AG04450 (cell line): Measurements from ENCODE around the gene CDCP1. TPM values are rescaled to one million over a fixed set of nuclear protein-coding genes. Genes with fewer than 3 reads are reported as not detected.
A peak's percentile ranks its signal among the peaks of the same experiment; 100 is the strongest.

Experiments used
- CTCF ChIA-PET: fragments of 300-600, 350-600 bp; formaldehyde crosslinking; extraction: SDS; loops from one replicate; lab custom pipeline; 2022; ENCODE audit warnings: antibody characterized with exemption, inconsistent platforms; lab: Charles Lee
- POLR2A ChIA-PET: fragments of 350-600 bp; formaldehyde crosslinking; extraction: SDS; loops from one replicate; lab custom pipeline; 2021; ENCODE audit warnings: antibody characterized with exemption, inconsistent platforms; lab: Yijun Ruan, JAX
- DNase-seq: peaks from one replicate; pipeline ENCODE4 v3.0.0-alpha.2; 2011; ENCODE audit warnings: low read depth, low spot score
- H3K27ac ChIP-seq: one replicate; pipeline ENCODE4 v1.5.1; 2012; ENCODE audit warnings: low read depth, low read length, control low read depth
- H3K27me3 ChIP-seq: one replicate; pipeline ENCODE4 v1.6.0; 2012; ENCODE audit warnings: low read length; ENCODE audit not compliant: control insufficient read depth, insufficient read depth
- H3K4me3 ChIP-seq: 2 replicates; pipeline ENCODE4 v1.5.1; 2011; ENCODE audit warnings: mild to moderate bottlenecking, low read depth, low read length, control low read depth
- H3K9me3 ChIP-seq: 2 replicates; pipeline ENCODE4 v1.5.1; 2012; ENCODE audit warnings: low read length; ENCODE audit not compliant: control insufficient read depth, insufficient read depth
- polyA plus RNA-seq: library from polyadenylated mRNA; depleted of rRNA; stranded (reverse); fragments of >200 nt; gene quantifications from 2 replicates; pipeline ENCODE4 v1.2.3, GENCODE V29; 2011
- TF ChIP-seq, protein P1 (sequence below): IDR thresholded peaks from 2 replicates; pipeline ENCODE4 v1.5.1; 2011; ENCODE audit warnings: low read depth, low read length, control low read depth, inconsistent platforms

CDCP1 gene
- polyA plus RNA-seq, 1 experiment, result 13.6 TPM

DNA sequence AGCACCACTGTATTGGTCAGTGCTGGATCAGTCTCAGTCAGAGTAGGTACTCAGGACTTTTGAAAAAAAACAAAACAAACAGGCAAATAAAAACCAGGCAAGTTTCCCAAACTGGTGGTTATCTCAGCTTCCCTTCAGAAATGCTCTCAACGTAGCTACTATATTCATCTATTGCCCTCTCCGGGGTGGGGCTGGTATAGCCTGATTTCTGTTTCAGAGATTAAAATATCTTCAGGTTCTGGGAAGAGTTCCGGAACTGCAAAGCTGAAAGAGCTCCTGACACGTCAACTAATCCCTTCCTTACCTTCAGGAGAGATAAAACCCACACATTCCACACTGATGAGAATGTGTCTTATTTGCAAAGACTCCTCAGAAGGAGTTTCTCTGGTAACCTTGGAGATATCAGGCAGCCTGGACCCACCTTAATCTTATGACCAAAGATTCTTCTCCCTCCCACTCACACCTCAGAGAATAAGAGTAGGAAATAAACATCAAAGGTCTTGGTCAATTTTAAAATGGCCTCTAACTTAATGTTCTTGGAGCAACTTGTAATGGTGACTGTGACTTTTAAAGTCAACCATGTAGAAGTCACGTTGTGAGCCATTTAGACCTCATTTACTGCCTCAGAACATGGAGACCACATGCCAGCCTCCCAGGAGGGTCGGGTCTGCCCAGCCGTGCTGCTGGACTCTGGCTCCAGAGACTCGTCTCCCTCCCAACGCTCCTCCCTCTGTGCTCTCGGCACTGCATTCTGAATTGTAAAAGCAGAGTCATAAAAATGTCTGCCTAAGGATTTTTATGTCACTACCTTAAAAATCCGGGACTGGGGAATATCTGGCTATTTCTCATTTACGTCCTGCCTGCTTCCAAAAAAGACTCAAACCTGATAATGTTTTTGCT is 53.8 kb downstream of the CDCP1 start:
- CTCF ChIA-PET, result interaction anchor here (1.3 kb wide), 1 partner anchor 37 kb away, joined by 3 read pairs; no protein-coding TSS in a partner anchor
- POLR2A ChIA-PET, result interaction anchor here (0.6 kb wide), 1 partner anchor 37 kb away, joined by 3 read pairs; no protein-coding TSS in a partner anchor
- no peaks in the 10 kb centered on the region for H3K27me3 ChIP-seq
- H3K9me3 ChIP-seq, result peaks cover 9% of the 10 kb centered on the region
- TF ChIP-seq, protein P1, sequence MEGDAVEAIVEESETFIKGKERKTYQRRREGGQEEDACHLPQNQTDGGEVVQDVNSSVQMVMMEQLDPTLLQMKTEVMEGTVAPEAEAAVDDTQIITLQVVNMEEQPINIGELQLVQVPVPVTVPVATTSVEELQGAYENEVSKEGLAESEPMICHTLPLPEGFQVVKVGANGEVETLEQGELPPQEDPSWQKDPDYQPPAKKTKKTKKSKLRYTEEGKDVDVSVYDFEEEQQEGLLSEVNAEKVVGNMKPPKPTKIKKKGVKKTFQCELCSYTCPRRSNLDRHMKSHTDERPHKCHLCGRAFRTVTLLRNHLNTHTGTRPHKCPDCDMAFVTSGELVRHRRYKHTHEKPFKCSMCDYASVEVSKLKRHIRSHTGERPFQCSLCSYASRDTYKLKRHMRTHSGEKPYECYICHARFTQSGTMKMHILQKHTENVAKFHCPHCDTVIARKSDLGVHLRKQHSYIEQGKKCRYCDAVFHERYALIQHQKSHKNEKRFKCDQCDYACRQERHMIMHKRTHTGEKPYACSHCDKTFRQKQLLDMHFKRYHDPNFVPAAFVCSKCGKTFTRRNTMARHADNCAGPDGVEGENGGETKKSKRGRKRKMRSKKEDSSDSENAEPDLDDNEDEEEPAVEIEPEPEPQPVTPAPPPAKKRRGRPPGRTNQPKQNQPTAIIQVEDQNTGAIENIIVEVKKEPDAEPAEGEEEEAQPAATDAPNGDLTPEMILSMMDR, result no peak
- H3K27ac ChIP-seq, result peak overlapping the region; percentile 71
- H3K4me3 ChIP-seq, result no peak overlapping the region
- DNase-seq, result no peak

DNA sequence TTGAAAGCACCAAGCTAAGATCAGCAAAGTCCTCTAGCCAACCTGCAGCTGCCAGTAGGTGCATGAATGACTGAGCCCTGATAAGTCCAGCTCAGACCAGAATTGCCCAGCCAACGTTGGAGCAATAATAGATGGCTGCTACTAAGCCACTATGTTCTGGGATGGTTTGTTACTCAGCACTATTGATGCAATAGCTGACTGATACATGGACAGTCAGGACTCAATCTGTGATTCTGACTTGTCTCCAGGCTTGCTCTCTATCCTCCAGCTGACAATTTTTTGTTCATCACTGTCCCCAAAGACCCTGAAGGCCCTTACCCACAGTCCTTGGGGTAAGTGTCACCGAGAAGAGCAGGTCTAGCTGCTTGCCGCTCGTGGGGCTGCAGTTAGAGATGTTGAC is 55.3 kb downstream of the CDCP1 start:
- DNase-seq, result no peak
- CTCF ChIA-PET, result interaction anchor here (0.6 to 0.7 kb wide), 2 partner anchors 12 to 119 kb away, joined by 3 to 4 read pairs; no protein-coding TSS in a partner anchor
- POLR2A ChIA-PET, result no interaction called here
- TF ChIP-seq, protein P1, result no peak
- no peak overlapping the region for H3K4me3 ChIP-seq
- H3K9me3 ChIP-seq, result peaks cover 9% of the 10 kb centered on the region
- no peak overlapping the region for H3K27ac ChIP-seq
- no peaks in the 10 kb centered on the region for H3K27me3 ChIP-seq

DNA sequence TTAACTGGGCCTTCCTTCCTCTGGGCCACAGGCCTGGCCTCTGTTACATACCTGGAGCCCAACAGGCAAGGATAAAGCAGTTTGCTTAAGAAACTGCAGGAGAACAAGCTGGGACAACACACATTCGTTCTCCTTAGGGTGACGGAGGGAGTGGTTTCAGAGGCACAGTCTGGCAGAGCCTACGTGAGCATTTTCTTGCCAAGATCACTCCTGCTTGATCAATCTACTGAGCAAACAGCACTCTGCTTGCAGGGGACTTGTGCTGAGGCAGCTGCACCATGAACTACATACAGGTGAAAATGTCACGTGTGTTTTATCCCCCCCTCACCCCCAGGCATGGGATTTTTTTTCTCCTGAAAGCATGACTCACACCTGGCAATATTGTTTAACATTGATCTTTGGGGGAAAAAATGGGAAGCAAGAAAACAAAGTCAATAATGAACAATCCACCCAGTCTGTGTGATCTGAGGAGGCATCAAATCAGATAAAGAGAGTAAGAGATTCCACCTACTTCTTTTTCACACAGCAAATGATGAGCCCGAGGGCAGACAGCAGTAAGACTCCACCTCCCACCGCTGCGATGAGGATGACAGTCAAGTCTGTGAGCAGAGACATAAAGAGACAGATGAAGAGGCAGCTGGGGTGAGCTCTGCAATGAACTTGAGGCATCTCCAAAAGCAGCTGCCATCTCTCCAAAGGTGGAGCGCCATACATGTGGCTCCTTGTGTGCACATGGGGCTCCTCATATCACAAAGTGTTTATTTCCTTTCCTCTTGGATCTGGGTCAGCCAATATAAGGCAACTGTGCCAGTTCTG is 57.4 kb downstream of the CDCP1 start:
- POLR2A ChIA-PET, result no interaction called here

DNA sequence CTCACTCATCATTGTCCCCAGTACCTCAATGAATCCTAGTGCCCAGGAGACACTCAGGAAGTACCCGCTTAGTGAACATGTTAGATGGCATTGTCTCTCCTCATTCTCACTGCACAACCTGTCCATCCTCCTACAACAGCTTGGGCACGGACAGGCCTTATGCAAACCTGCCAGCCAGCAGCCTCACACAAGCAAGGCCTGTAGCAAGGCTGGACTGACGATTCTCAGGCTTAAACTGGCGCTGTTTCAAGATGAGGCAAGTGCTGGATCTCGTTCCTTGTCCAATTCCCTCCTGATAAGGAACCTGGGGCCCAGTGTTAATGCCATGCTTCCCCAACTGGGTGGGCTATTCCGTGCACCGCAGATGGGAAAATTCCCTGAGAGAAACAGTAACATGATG is 59.0 kb downstream of the CDCP1 start:
- POLR2A ChIA-PET, result no interaction called here
- Histone ChIP-seq H3K4me3 (no peak overlapping the region), H3K27ac (no peak overlapping the region), H3K9me3 (peaks cover 9% of the 10 kb centered on the region), H3K27me3 (no peaks in the 10 kb centered on the region)
- CTCF ChIA-PET, result no interaction called here
- TF ChIP-seq, protein P1, result no peak
- no peak for DNase-seq

More for the DNA sequence above, 57.4 kb downstream of the CDCP1 start:
- DNase-seq, result no peak
- H3K27ac ChIP-seq, result no peak overlapping the region
- H3K27me3 ChIP-seq, result no peaks in the 10 kb centered on the region
- H3K9me3 ChIP-seq, result peaks cover 9% of the 10 kb centered on the region
- H3K4me3 ChIP-seq, result no peak overlapping the region
- TF ChIP-seq, protein P1, result no peak
- CTCF ChIA-PET, result no interaction called here
